A673 (cell line): Measurements from ENCODE around the gene GABRB1.

Experiments used
- CTCF ChIP-seq: fragments of 300-800, 200-600 bp; sonication (generic); conservative IDR thresholded peaks from 2 replicates; pipeline ENCODE4 v1.5.1; 2017; ENCODE audit warnings: low read depth, mild to moderate bottlenecking, antibody characterized with exemption, low read length, moderate library complexity, mixed read lengths
- EZH2 ChIP-seq: fragments of 200-600 bp; sonication (generic); IDR thresholded peaks from 2 replicates; pipeline ENCODE4 v1.6.1; 2017; ENCODE audit warnings: borderline replicate concordance, low read depth, mild to moderate bottlenecking, mixed read lengths, antibody characterized with exemption, low read length; ENCODE audit not compliant: poor library complexity, severe bottlenecking

- TF ChIP-seq CTCF: no peak
- TF ChIP-seq EZH2: no peak
Observed at GRCh38 chr4:47340914-47341313, 309.5 kb downstream of the GABRB1 start.
